GM12878 (cell line): ENCODE results near the gene CDK5R1.

Experiments
- ETV6 ChIP-seq, 2 experiments: fragments of 450-650 bp in 1 of 2; IDR thresholded peaks in 1 of 2; conservative IDR thresholded peaks in 1 of 2; 2 replicates each; pipeline ENCODE4 v1.6.1; 2014; ENCODE audit warnings: antibody characterized with exemption in 1 of 2, borderline replicate concordance in 1 of 2, low read depth in 1 of 2, mild to moderate bottlenecking in 1 of 2, moderate library complexity in 1 of 2
- FOXM1 ChIP-seq: IDR thresholded peaks from 2 replicates; pipeline ENCODE4 v1.6.1; 2012; ENCODE audit warnings: low read depth, mild to moderate bottlenecking, inconsistent platforms, low read length, moderate library complexity
- KAT2A ChIP-seq: conservative IDR thresholded peaks from 2 replicates; pipeline ENCODE4 v1.6.1; 2011; ENCODE audit warnings: low read depth, low read length; ENCODE audit not compliant: control insufficient read depth
- NR2C1 ChIP-seq: fragments of 450-650 bp; IDR thresholded peaks from 2 replicates; pipeline ENCODE4 v1.6.1; 2017; ENCODE audit warnings: antibody characterized with exemption, mild to moderate bottlenecking, moderate library complexity
- POLR2AphosphoS5 ChIP-seq: IDR thresholded peaks from 2 replicates; pipeline ENCODE4 v1.6.1; 2011; ENCODE audit warnings: mild to moderate bottlenecking, low read length, inconsistent platforms
- TF ChIP-seq, protein P1 (sequence below): IDR thresholded peaks from 2 replicates; pipeline ENCODE4 v1.6.1; 2012; ENCODE audit warnings: mild to moderate bottlenecking, low read depth, low read length
- TF ChIP-seq, protein P2 (sequence below), 3 experiments: IDR thresholded peaks in 2 of 3; conservative IDR thresholded peaks in 1 of 3; 2 replicates each; pipeline ENCODE4 v1.5.1; 2011; ENCODE audit warnings: low read depth in 3 of 3, low read length in 3 of 3, mild to moderate bottlenecking in 3 of 3, control low read depth in 2 of 3, moderate library complexity in 2 of 3, inconsistent platforms in 1 of 3, mixed read lengths in 1 of 3; ENCODE audit not compliant: control insufficient read depth in 2 of 3, insufficient read depth in 1 of 3; ENCODE audit errors: extremely low read depth in 1 of 3
- TF ChIP-seq, protein P3 (sequence below): fragments of 450-650 bp; IDR thresholded peaks from 2 replicates; pipeline ENCODE4 v1.6.1; 2017; ENCODE audit warnings: mild to moderate bottlenecking, moderate library complexity
- TF ChIP-seq, protein P4 (sequence below): IDR thresholded peaks from 2 replicates; pipeline ENCODE4 v1.6.1; 2012; ENCODE audit warnings: low read depth, low read length, improper control_type of control experiment

DNA sequence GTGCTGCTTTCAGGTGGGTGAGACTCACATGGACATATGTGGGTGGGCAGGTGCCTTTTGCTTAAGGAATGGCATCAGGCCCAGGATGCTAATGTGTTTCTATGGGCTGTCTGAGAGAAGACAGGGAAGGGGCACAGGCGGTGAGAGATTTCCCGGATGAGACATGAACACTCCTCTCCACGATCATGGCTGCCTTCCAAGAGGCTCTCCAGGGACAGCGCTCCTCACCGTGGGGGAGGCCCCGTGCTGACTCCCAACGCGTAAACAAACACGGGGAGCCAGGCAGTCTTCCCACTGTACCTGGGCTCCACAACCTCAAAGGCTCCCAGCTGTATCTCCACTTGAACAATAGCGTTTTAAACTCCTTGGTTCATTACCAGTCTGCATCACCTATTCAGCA lies 42.8 kb downstream of the CDK5R1 start:
- TF ChIP-seq NR2C1 (no peak), ETV6 (conservative IDR thresholded peaks at IDR 0.05 in 1 of 2, IDR thresholded peaks at IDR 0.05 in 1 of 2; ENCODE audit: borderline replicate concordance in 1 of 2, low read depth in 1 of 2) (no peak), KAT2A (no peak), POLR2AphosphoS5 (no peak), FOXM1 (no peak)
- TF ChIP-seq, protein P1, sequence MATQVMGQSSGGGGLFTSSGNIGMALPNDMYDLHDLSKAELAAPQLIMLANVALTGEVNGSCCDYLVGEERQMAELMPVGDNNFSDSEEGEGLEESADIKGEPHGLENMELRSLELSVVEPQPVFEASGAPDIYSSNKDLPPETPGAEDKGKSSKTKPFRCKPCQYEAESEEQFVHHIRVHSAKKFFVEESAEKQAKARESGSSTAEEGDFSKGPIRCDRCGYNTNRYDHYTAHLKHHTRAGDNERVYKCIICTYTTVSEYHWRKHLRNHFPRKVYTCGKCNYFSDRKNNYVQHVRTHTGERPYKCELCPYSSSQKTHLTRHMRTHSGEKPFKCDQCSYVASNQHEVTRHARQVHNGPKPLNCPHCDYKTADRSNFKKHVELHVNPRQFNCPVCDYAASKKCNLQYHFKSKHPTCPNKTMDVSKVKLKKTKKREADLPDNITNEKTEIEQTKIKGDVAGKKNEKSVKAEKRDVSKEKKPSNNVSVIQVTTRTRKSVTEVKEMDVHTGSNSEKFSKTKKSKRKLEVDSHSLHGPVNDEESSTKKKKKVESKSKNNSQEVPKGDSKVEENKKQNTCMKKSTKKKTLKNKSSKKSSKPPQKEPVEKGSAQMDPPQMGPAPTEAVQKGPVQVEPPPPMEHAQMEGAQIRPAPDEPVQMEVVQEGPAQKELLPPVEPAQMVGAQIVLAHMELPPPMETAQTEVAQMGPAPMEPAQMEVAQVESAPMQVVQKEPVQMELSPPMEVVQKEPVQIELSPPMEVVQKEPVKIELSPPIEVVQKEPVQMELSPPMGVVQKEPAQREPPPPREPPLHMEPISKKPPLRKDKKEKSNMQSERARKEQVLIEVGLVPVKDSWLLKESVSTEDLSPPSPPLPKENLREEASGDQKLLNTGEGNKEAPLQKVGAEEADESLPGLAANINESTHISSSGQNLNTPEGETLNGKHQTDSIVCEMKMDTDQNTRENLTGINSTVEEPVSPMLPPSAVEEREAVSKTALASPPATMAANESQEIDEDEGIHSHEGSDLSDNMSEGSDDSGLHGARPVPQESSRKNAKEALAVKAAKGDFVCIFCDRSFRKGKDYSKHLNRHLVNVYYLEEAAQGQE: no peak
- TF ChIP-seq, protein P2, sequence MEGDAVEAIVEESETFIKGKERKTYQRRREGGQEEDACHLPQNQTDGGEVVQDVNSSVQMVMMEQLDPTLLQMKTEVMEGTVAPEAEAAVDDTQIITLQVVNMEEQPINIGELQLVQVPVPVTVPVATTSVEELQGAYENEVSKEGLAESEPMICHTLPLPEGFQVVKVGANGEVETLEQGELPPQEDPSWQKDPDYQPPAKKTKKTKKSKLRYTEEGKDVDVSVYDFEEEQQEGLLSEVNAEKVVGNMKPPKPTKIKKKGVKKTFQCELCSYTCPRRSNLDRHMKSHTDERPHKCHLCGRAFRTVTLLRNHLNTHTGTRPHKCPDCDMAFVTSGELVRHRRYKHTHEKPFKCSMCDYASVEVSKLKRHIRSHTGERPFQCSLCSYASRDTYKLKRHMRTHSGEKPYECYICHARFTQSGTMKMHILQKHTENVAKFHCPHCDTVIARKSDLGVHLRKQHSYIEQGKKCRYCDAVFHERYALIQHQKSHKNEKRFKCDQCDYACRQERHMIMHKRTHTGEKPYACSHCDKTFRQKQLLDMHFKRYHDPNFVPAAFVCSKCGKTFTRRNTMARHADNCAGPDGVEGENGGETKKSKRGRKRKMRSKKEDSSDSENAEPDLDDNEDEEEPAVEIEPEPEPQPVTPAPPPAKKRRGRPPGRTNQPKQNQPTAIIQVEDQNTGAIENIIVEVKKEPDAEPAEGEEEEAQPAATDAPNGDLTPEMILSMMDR (IDR thresholded peaks at IDR 0.05 in 2 of 3, conservative IDR thresholded peaks at IDR 0.05 in 1 of 3; ENCODE audit: control insufficient read depth in 2 of 3, extremely low read depth in 1 of 3, insufficient read depth in 1 of 3, low read depth in 3 of 3, low read length in 3 of 3): no peak
- TF ChIP-seq, protein P3, sequence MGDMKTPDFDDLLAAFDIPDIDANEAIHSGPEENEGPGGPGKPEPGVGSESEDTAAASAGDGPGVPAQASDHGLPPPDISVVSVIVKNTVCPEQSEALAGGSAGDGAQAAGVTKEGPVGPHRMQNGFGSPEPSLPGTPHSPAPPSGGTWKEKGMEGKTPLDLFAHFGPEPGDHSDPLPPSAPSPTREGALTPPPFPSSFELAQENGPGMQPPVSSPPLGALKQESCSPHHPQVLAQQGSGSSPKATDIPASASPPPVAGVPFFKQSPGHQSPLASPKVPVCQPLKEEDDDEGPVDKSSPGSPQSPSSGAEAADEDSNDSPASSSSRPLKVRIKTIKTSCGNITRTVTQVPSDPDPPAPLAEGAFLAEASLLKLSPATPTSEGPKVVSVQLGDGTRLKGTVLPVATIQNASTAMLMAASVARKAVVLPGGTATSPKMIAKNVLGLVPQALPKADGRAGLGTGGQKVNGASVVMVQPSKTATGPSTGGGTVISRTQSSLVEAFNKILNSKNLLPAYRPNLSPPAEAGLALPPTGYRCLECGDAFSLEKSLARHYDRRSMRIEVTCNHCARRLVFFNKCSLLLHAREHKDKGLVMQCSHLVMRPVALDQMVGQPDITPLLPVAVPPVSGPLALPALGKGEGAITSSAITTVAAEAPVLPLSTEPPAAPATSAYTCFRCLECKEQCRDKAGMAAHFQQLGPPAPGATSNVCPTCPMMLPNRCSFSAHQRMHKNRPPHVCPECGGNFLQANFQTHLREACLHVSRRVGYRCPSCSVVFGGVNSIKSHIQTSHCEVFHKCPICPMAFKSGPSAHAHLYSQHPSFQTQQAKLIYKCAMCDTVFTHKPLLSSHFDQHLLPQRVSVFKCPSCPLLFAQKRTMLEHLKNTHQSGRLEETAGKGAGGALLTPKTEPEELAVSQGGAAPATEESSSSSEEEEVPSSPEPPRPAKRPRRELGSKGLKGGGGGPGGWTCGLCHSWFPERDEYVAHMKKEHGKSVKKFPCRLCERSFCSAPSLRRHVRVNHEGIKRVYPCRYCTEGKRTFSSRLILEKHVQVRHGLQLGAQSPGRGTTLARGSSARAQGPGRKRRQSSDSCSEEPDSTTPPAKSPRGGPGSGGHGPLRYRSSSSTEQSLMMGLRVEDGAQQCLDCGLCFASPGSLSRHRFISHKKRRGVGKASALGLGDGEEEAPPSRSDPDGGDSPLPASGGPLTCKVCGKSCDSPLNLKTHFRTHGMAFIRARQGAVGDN: no peak
- TF ChIP-seq, protein P4, sequence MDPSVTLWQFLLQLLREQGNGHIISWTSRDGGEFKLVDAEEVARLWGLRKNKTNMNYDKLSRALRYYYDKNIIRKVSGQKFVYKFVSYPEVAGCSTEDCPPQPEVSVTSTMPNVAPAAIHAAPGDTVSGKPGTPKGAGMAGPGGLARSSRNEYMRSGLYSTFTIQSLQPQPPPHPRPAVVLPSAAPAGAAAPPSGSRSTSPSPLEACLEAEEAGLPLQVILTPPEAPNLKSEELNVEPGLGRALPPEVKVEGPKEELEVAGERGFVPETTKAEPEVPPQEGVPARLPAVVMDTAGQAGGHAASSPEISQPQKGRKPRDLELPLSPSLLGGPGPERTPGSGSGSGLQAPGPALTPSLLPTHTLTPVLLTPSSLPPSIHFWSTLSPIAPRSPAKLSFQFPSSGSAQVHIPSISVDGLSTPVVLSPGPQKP: no peak
